Mucosa of descending colon (tissue), 3 donors: ENCODE data around the gene ZNF511. TPM values are rescaled to one million over a fixed set of nuclear protein-coding genes. Genes with fewer than 3 reads are reported as not detected.

Experiments
- ATAC-seq: fragments of 200-7000 bp; cut with Tn5 transposase; one replicate; pipeline ENCODE4 v1.9.1; 2020; ENCODE audit warnings: mild to moderate bottlenecking, moderate library complexity
- DNase-seq, 3 donors: peaks; one replicate each; pipeline ENCODE4 v3.0.0-alpha.2; 2020
- H3K36me3 ChIP-seq: fragments of 200-600 bp; one replicate; pipeline ENCODE4 v1.8.0; 2021; ENCODE audit warnings: low read depth, mild to moderate bottlenecking
- H3K4me1 ChIP-seq: fragments of 200-600 bp; one replicate; pipeline ENCODE4 v1.8.0; 2021; ENCODE audit warnings: low read depth, mild to moderate bottlenecking
- H3K4me3 ChIP-seq: fragments of 200-600 bp; one replicate; pipeline ENCODE4 v1.8.0; 2021; ENCODE audit warnings: mild to moderate bottlenecking
- H3K9me3 ChIP-seq: fragments of 200-600 bp; one replicate; pipeline ENCODE4 v1.8.0; 2021; ENCODE audit warnings: mild to moderate bottlenecking
- intact Hi-C, 2 donors: fragments of 100-400 bp; cut with DNase I in 1 of 2; cut with micrococcal nuclease in 1 of 2; formaldehyde crosslinking; loops; one replicate each; pipeline versions ENCODE4 v1.11.0 to v1.11.1; 2022; cut with DNase I, micrococcal nuclease
- total RNA-seq, 3 donors: library from RNA; stranded (reverse); fragmentation: NEBNext Ultra II Directional in 2 of 3; extraction: Animal tissue kit (Norgen Biotek cat#: 25700) in 2 of 3; gene quantifications; one replicate each; pipeline versions ENCODE4 v1.2.1 to v1.2.4, GENCODE V29; 2021 to 2023
- TF ChIP-seq, protein P1 (sequence below): fragments of 200-600 bp; IDR thresholded peaks from one replicate; pipeline ENCODE4 v1.8.0; 2022; ENCODE audit warnings: antibody characterized with exemption, mild to moderate bottlenecking
- donor health status: DM: no; HTN: no; CAD: no; lungs with moderate emphysema.
- donor health status: DM: no; HTN: no; CAD: no.
- donor health status: DM: no; HTN: yes; CAD: no.

Gene ZNF511
- total RNA-seq, 3 donors from 2014 or later, result 39.1 to 54.0 (median 42.7) TPM

GRCh38 chr10:133267829-133268228 lies 40.9 kb upstream of the ZNF511 start:
- Histone ChIP-seq H3K4me3 (no peak overlapping the region), H3K9me3 (no peaks in the 10 kb centered on the region), H3K4me1 (peaks cover 19% of the 10 kb centered on the region), H3K36me3 (no peaks in the 10 kb centered on the region)
- ATAC-seq (no peak), DNase-seq (no peak)
- TF ChIP-seq, protein P1, sequence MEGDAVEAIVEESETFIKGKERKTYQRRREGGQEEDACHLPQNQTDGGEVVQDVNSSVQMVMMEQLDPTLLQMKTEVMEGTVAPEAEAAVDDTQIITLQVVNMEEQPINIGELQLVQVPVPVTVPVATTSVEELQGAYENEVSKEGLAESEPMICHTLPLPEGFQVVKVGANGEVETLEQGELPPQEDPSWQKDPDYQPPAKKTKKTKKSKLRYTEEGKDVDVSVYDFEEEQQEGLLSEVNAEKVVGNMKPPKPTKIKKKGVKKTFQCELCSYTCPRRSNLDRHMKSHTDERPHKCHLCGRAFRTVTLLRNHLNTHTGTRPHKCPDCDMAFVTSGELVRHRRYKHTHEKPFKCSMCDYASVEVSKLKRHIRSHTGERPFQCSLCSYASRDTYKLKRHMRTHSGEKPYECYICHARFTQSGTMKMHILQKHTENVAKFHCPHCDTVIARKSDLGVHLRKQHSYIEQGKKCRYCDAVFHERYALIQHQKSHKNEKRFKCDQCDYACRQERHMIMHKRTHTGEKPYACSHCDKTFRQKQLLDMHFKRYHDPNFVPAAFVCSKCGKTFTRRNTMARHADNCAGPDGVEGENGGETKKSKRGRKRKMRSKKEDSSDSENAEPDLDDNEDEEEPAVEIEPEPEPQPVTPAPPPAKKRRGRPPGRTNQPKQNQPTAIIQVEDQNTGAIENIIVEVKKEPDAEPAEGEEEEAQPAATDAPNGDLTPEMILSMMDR, result no peak
- intact Hi-C loops, result no loop called here

DNA sequence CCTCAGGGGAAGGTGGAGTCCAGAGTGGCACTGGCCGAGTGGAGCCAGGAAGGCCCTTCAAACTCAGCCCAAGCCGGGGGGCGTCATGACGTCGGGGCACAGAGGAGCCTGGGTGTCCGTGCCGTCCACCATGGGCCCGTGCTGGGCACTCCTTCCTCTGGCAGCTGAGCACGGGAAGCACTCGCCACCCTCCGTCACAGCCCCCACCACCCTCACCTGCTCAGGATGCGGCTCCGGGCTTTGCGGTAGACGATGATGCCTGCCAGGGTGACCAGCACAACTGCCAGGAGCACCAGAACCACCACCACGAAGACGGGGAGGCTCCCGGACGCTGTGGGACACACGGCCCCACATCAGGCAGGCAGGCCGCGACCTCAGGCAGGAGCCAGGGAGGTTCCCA lies 40.2 kb upstream of the ZNF511 start:
- Histone ChIP-seq H3K4me1 (peaks cover 13% of the 10 kb centered on the region), H3K4me3 (no peak overlapping the region), H3K9me3 (no peaks in the 10 kb centered on the region), H3K36me3 (no peaks in the 10 kb centered on the region)
- TF ChIP-seq, protein P1, result no peak
- ATAC-seq (no peak), DNase-seq (no peak)
- intact Hi-C loops, result no loop called here

- Histone ChIP-seq H3K4me3 (no peak overlapping the region), H3K9me3 (no peaks in the 10 kb centered on the region), H3K4me1 (peaks cover 5% of the 10 kb centered on the region), H3K36me3 (no peaks in the 10 kb centered on the region)
- no peak for ATAC-seq
- intact Hi-C loops, result no loop called here
- TF ChIP-seq, protein P1, result no peak
- DNase-seq, result no peak
Measured at GRCh38 chr10:133269367-133269766, 39.3 kb upstream of the ZNF511 start.

GRCh38 chr10:133270204-133270603 lies 38.5 kb upstream of the ZNF511 start:
- Histone ChIP-seq H3K9me3 (no peaks in the 10 kb centered on the region), H3K4me3 (no peak overlapping the region), H3K4me1 (peaks cover 1% of the 10 kb centered on the region), H3K36me3 (no peaks in the 10 kb centered on the region)
- intact Hi-C loops, result no loop called here
- DNase-seq (no peak), ATAC-seq (no peak)
- TF ChIP-seq, protein P1, result no peak

- Histone ChIP-seq H3K4me3 (no peak overlapping the region), H3K4me1 (no peaks in the 10 kb centered on the region), H3K36me3 (no peaks in the 10 kb centered on the region), H3K9me3 (no peaks in the 10 kb centered on the region)
- DNase-seq, result no peak
- TF ChIP-seq, protein P1, result no peak
- intact Hi-C loops, result no loop called here
- ATAC-seq, result no peak
Measured at GRCh38 chr10:133270773-133271297, 37.9 kb upstream of the ZNF511 start.
